Neural cell (in vitro differentiated cells): ENCODE data around the gene ARFRP1. TPM values are rescaled to one million over a fixed set of nuclear protein-coding genes. Genes with fewer than 3 reads are reported as not detected.

Source experiments
- H2AFZ ChIP-seq: fragments of 200-600, 300-800 bp; sonication (generic), shearing (Covaris generic); 2 replicates; pipeline ENCODE4 v1.6.0; 2014; ENCODE audit warnings: low read depth, mild to moderate bottlenecking, antibody characterized with exemption, low read length, moderate library complexity
- H3F3A ChIP-seq: fragments of 200-600 bp; shearing (Covaris generic); 2 replicates; pipeline ENCODE4 v1.6.1; 2016; ENCODE audit warnings: mild to moderate bottlenecking, moderate library complexity, mixed read lengths, antibody characterized with exemption, low read length; ENCODE audit not compliant: insufficient read depth, poor library complexity, severe bottlenecking
- H3K27ac ChIP-seq: fragments of 200-600, 300-800 bp; sonication (generic), shearing (Covaris generic); 2 replicates; pipeline ENCODE4 v1.5.1; 2014; ENCODE audit warnings: mild to moderate bottlenecking, low read length, moderate library complexity
- H3K27me3 ChIP-seq: fragments of 300-800, 200-600 bp; sonication (generic), shearing (Covaris generic); 2 replicates; pipeline ENCODE4 v1.6.0; 2014; ENCODE audit warnings: mild to moderate bottlenecking, low read depth, low read length, moderate library complexity; ENCODE audit not compliant: insufficient read depth
- H3K36me3 ChIP-seq: fragments of 300-800, 200-600 bp; sonication (generic), shearing (Covaris generic); 2 replicates; pipeline ENCODE4 v1.5.1; 2014; ENCODE audit warnings: mild to moderate bottlenecking, antibody characterized with exemption, low read length, moderate library complexity; ENCODE audit not compliant: insufficient read depth
- H3K4me2 ChIP-seq: fragments of 300-800, 200-600 bp; sonication (generic), shearing (Covaris generic); 2 replicates; pipeline ENCODE4 v1.6.0; 2014; ENCODE audit warnings: mild to moderate bottlenecking, low read length
- H3K4me3 ChIP-seq: fragments of 300-800, 200-600 bp; sonication (generic), shearing (Covaris generic); 2 replicates; pipeline ENCODE4 v1.5.1; 2014; ENCODE audit warnings: mild to moderate bottlenecking, low read length, moderate library complexity
- H3K79me2 ChIP-seq: fragments of 200-600 bp; shearing (Covaris generic); replicated peaks from 2 replicates; pipeline ENCODE4 v1.6.0; 2014; ENCODE audit warnings: mild to moderate bottlenecking, low read length, moderate library complexity; ENCODE audit not compliant: insufficient read depth
- H3K9ac ChIP-seq: fragments of 300-800, 200-600 bp; sonication (generic), shearing (Covaris generic); 2 replicates; pipeline ENCODE4 v1.6.1; 2016; ENCODE audit warnings: mild to moderate bottlenecking, low read length, mixed read lengths
- H3K9me2 ChIP-seq: fragments of 200-600 bp; shearing (Covaris generic); 2 replicates; pipeline ENCODE4 v1.6.1; 2016; ENCODE audit warnings: mild to moderate bottlenecking, low read length, mixed read lengths; ENCODE audit not compliant: insufficient read depth
- H3K9me3 ChIP-seq: fragments of 200-600, 300-800 bp; sonication (generic), shearing (Covaris generic); 2 replicates; pipeline ENCODE4 v1.6.1; 2016; ENCODE audit warnings: mild to moderate bottlenecking, mixed run types, low read length, moderate library complexity, mixed read lengths
- H4K20me1 ChIP-seq: fragments of 200-600 bp; shearing (Covaris generic); 2 replicates; pipeline ENCODE4 v1.6.1; 2016; ENCODE audit warnings: mild to moderate bottlenecking, mixed run types; ENCODE audit not compliant: insufficient read depth
- CTCF ChIP-seq: fragments of 450-650 bp; IDR thresholded peaks from 2 replicates; pipeline ENCODE4 v1.5.1; 2014; ENCODE audit warnings: antibody characterized with exemption, mild to moderate bottlenecking, moderate library complexity; ENCODE audit not compliant: poor library complexity, severe bottlenecking
- EP300 ChIP-seq: fragments of 450-650 bp; conservative IDR thresholded peaks from 2 replicates; pipeline ENCODE4 v1.6.1; 2014; ENCODE audit warnings: antibody characterized with exemption, mild to moderate bottlenecking, moderate library complexity; ENCODE audit not compliant: poor library complexity, severe bottlenecking
- EZH2 ChIP-seq: fragments of 200-600, 300-800 bp; shearing (Covaris generic), sonication (generic); IDR thresholded peaks from 2 replicates; pipeline ENCODE4 v1.6.1; 2014; ENCODE audit warnings: antibody characterized with exemption, low read length, borderline replicate concordance, mild to moderate bottlenecking; ENCODE audit not compliant: insufficient read depth, poor library complexity, severe bottlenecking
- MXI1 ChIP-seq: fragments of 450-650 bp; conservative IDR thresholded peaks from 2 replicates; pipeline ENCODE4 v1.6.1; 2014; ENCODE audit warnings: antibody characterized with exemption, mild to moderate bottlenecking; ENCODE audit not compliant: poor library complexity, severe bottlenecking
- POLR2AphosphoS5 ChIP-seq: IDR thresholded peaks from 2 replicates; pipeline ENCODE4 v1.6.1; 2012
- RAD21 ChIP-seq: fragments of 450-650 bp; conservative IDR thresholded peaks from 2 replicates; pipeline ENCODE4 v1.6.1; 2014; ENCODE audit warnings: antibody characterized with exemption, mild to moderate bottlenecking, moderate library complexity
- REST ChIP-seq: IDR thresholded peaks from 2 replicates; pipeline ENCODE4 v1.6.1; 2012; ENCODE audit warnings: borderline replicate concordance
- SMC3 ChIP-seq: fragments of 450-650 bp; conservative IDR thresholded peaks from 2 replicates; pipeline ENCODE4 v1.6.1; 2014; ENCODE audit warnings: antibody characterized with exemption, mild to moderate bottlenecking, moderate library complexity; ENCODE audit not compliant: poor library complexity
- TAF1 ChIP-seq: IDR thresholded peaks from 2 replicates; pipeline ENCODE4 v1.6.1; 2012; ENCODE audit warnings: low read depth
- polyA plus RNA-seq: library from polyadenylated mRNA; depleted of rRNA; stranded (reverse); fragments of >200 nt; gene quantifications from 2 replicates; pipeline ENCODE4 v1.2.3, GENCODE V29; 2014

Gene ARFRP1
- polyA plus RNA-seq, 1 donor from 2014 or later, result 70.9 TPM

GRCh38 chr20:63746751-63747315 is 39.1 kb upstream of the ARFRP1 start:
- Histone ChIP-seq H3K36me3 (no peaks in the 10 kb centered on the region), H2AFZ (no peak overlapping the region), H3K4me3 (no peak overlapping the region), H3K9me2 (no peaks in the 10 kb centered on the region), H3K9ac (no peak overlapping the region), H3K27me3 (no peaks in the 10 kb centered on the region), H3K4me2 (no peak overlapping the region), H3K27ac (no peak overlapping the region), H3K79me2 (no peaks in the 10 kb centered on the region), H3F3A (no peaks in the 10 kb centered on the region), H3K9me3 (no peaks in the 10 kb centered on the region), H4K20me1 (no peaks in the 10 kb centered on the region)
- no peak for TF ChIP-seq POLR2AphosphoS5
- no peak for TF ChIP-seq SMC3
- no peak for TF ChIP-seq REST
- TF ChIP-seq MXI1, result no peak
- no peak for TF ChIP-seq CTCF
- TF ChIP-seq EZH2, result no peak
- no peak for TF ChIP-seq EP300
- no peak for TF ChIP-seq TAF1
- no peak for TF ChIP-seq RAD21

GRCh38 chr20:63745961-63746731 is 38.4 kb upstream of the ARFRP1 start:
- H3K27ac ChIP-seq, result no peak overlapping the region
- no peaks in the 10 kb centered on the region for H3K36me3 ChIP-seq
- H3K9me3 ChIP-seq, result no peaks in the 10 kb centered on the region

More at GRCh38 chr20:63745961-63746731, 38.4 kb upstream of the ARFRP1 start:
- no peaks in the 10 kb centered on the region for H4K20me1 ChIP-seq
- no peaks in the 10 kb centered on the region for H3K9me2 ChIP-seq
- no peak overlapping the region for H3K9ac ChIP-seq
- H2AFZ ChIP-seq, result no peak overlapping the region
- H3K79me2 ChIP-seq, result no peaks in the 10 kb centered on the region
- H3F3A ChIP-seq, result no peaks in the 10 kb centered on the region
- no peaks in the 10 kb centered on the region for H3K27me3 ChIP-seq
- TF ChIP-seq TAF1, result no peak
- TF ChIP-seq POLR2AphosphoS5, result no peak
- no peak for TF ChIP-seq CTCF
- no peak for TF ChIP-seq SMC3
- TF ChIP-seq REST, result no peak
- TF ChIP-seq EZH2, result no peak
- no peak for TF ChIP-seq RAD21
- no peak for TF ChIP-seq MXI1
- TF ChIP-seq EP300, result no peak
- no peak overlapping the region for H3K4me2 ChIP-seq
- H3K4me3 ChIP-seq, result no peak overlapping the region
